ENCODE data around the gene PXT1. TPM values are rescaled to one million over a fixed set of nuclear protein-coding genes. Genes with fewer than 3 reads are reported as not detected.

Gene PXT1
- total and polyA plus RNA-seq, 9 of the 15 experiments (the other 6 are each of a cell fraction or from before 2014, with no cell fraction given): 0.09 to 0.11 (median 0.10) TPM; not detected in 5

DNA sequence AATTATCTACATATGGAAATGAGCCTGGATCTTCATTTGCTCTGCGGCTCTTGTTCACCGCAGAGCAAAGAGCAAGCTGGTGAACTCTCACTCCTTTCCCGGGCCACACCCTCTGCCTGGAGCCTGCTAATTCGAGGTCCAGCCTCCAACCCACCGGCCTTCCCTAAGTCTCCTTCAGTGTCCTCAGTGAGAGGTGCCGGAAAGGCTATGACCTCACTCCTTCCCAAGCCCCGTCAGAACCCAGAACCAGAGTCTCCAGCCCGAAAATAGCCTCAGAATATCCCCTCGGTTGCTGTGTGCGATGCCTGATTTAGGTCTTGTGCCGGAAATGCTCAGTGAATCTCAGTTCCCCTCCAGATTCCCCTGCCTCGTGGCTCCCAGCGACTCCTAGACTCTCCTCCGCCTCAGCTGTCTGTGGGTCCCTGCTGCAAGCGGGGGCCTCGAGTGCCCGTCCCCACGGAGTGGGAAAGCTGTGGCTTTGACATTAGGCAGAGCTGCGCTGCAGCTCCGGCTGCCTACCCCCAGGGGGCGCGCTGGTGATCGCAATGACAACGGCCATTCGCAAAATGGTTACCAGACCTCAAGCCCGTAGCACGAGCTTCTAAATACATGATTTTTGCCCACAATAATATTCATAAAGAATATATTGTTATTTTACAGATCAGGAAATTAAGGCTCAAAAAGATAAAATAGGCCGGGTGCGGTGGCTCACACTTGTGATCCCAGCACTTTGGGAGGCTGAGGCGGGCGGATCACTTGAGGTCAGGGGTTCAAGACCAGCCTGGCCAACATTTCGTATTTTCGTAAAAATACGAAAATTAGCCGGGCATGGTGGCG is 101.8 kb downstream of the PXT1 start (continued):
- TF ChIP-seq IRF2 (CRISPR knock-in tag; IDR thresholded peaks at IDR 0.05): no peak

Small RNAs within 50 kb of the gene (small RNA-seq; reads per million reads assigned to genes)
- not detected for gene RN7SL502P

Other genes starting within 250 kb of the PXT1 start
Only the 7 nearest of the 8 such genes appear.
- 0.27 TPM in 1 of 2 replicates, not detected in the other for gene PNPLA1, start 172.8 kb downstream of the PXT1 start, total RNA-seq (2014; rRNA removed)
- 0.04 TPM in 1 of 2 replicates, not detected in the other for gene PNPLA1, start 172.8 kb downstream of the PXT1 start, total RNA-seq (2014; rRNA removed; fragmentation: Illumina TruSeq; extraction: Trizol)
- gene PNPLA1, start 172.8 kb downstream of the PXT1 start, total RNA-seq (2015; rRNA removed; fragmentation: Illumina TruSeq; extraction: Trizol): 0.14 TPM in 1 of 2 replicates, not detected in the other
- 0.11 and 0.13 TPM in 2 replicates for gene PNPLA1, start 172.8 kb downstream of the PXT1 start, total RNA-seq (2021)
- gene PNPLA1, start 172.8 kb downstream of the PXT1 start, polyA plus RNA-seq (2011; rRNA removed): not detected in 2 replicates
- 0.16 and 0.17 TPM in 2 replicates for gene PNPLA1, start 172.8 kb downstream of the PXT1 start, polyA plus RNA-seq (2014; fragmentation: Illumina TruSeq; extraction: Trizol)
- gene PNPLA1, start 172.8 kb downstream of the PXT1 start, polyA plus RNA-seq (2014; fragmentation: Nextera tagmentation; extraction: Ambion mirVana): under 1 TPM in 1 of 2 experiments, not detected in 1; 0.08 TPM
- gene PNPLA1, start 172.8 kb downstream of the PXT1 start, polyA plus RNA-seq (2014; rRNA removed): 0.07 and 0.22 TPM in 2 replicates
- not detected in 2 replicates for gene BNIP5, start 106.0 kb downstream of the PXT1 start, total RNA-seq (2014; rRNA removed)
- not detected in 2 replicates for gene BNIP5, start 106.0 kb downstream of the PXT1 start, total RNA-seq (2014; rRNA removed; fragmentation: Illumina TruSeq; extraction: Trizol)
- not detected in 2 replicates for gene BNIP5, start 106.0 kb downstream of the PXT1 start, total RNA-seq (2015; rRNA removed; fragmentation: Illumina TruSeq; extraction: Trizol)
- gene BNIP5, start 106.0 kb downstream of the PXT1 start, total RNA-seq (2021): not detected in 2 replicates
- gene BNIP5, start 106.0 kb downstream of the PXT1 start, polyA plus RNA-seq (2011; rRNA removed): not detected in 2 replicates
- gene BNIP5, start 106.0 kb downstream of the PXT1 start, polyA plus RNA-seq (2014; fragmentation: Illumina TruSeq; extraction: Trizol): not detected in 2 replicates
- gene BNIP5, start 106.0 kb downstream of the PXT1 start, polyA plus RNA-seq (2014; fragmentation: Nextera tagmentation; extraction: Ambion mirVana): not detected
- not detected in 2 replicates for gene BNIP5, start 106.0 kb downstream of the PXT1 start, polyA plus RNA-seq (2014; rRNA removed)
- 0.12 TPM in 1 of 2 replicates, not detected in the other for gene ETV7, start 55.2 kb downstream of the PXT1 start, total RNA-seq (2014; rRNA removed)
- 0.16 and 0.22 TPM in 2 replicates for gene ETV7, start 55.2 kb downstream of the PXT1 start, total RNA-seq (2014; rRNA removed; fragmentation: Illumina TruSeq; extraction: Trizol)
- gene ETV7, start 55.2 kb downstream of the PXT1 start, total RNA-seq (2015; rRNA removed; fragmentation: Illumina TruSeq; extraction: Trizol): not detected in 2 replicates
- 0.16 and 0.22 TPM in 2 replicates for gene ETV7, start 55.2 kb downstream of the PXT1 start, total RNA-seq (2021)
- 0.07 TPM in 1 of 2 replicates, not detected in the other for gene ETV7, start 55.2 kb downstream of the PXT1 start, polyA plus RNA-seq (2011; rRNA removed)
- 0.12 and 0.32 TPM in 2 replicates for gene ETV7, start 55.2 kb downstream of the PXT1 start, polyA plus RNA-seq (2014; fragmentation: Illumina TruSeq; extraction: Trizol)
- under 1 TPM; 0.08 to 0.17 TPM for gene ETV7, start 55.2 kb downstream of the PXT1 start, polyA plus RNA-seq (2014; fragmentation: Nextera tagmentation; extraction: Ambion mirVana)
- gene ETV7, start 55.2 kb downstream of the PXT1 start, polyA plus RNA-seq (2014; rRNA removed): not detected in 2 replicates
- 70.6 and 72.6 TPM in 2 replicates for gene KCTD20, start 146 bp upstream of the PXT1 start, total RNA-seq (2014; rRNA removed)
- 98.3 and 110 TPM in 2 replicates for gene KCTD20, start 146 bp upstream of the PXT1 start, total RNA-seq (2014; rRNA removed; fragmentation: Illumina TruSeq; extraction: Trizol)
- gene KCTD20, start 146 bp upstream of the PXT1 start, total RNA-seq (2015; rRNA removed; fragmentation: Illumina TruSeq; extraction: Trizol): 81.5 and 87.8 TPM in 2 replicates
- 69.5 and 71.4 TPM in 2 replicates for gene KCTD20, start 146 bp upstream of the PXT1 start, total RNA-seq (2021)
- 101 and 160 TPM in 2 replicates for gene KCTD20, start 146 bp upstream of the PXT1 start, polyA plus RNA-seq (2011; rRNA removed)
- gene KCTD20, start 146 bp upstream of the PXT1 start, polyA plus RNA-seq (2014; fragmentation: Illumina TruSeq; extraction: Trizol): 68.9 and 80.6 TPM in 2 replicates
- 10 to 100 TPM; 28.9 to 30.0 TPM for gene KCTD20, start 146 bp upstream of the PXT1 start, polyA plus RNA-seq (2014; fragmentation: Nextera tagmentation; extraction: Ambion mirVana)
- gene KCTD20, start 146 bp upstream of the PXT1 start, polyA plus RNA-seq (2014; rRNA removed): 54.7 and 60.9 TPM in 2 replicates
- 10.6 and 11.3 TPM in 2 replicates for gene STK38, start 104.6 kb upstream of the PXT1 start, total RNA-seq (2014; rRNA removed)
- 21.3 and 22.3 TPM in 2 replicates for gene STK38, start 104.6 kb upstream of the PXT1 start, total RNA-seq (2014; rRNA removed; fragmentation: Illumina TruSeq; extraction: Trizol)
- gene STK38, start 104.6 kb upstream of the PXT1 start, total RNA-seq (2015; rRNA removed; fragmentation: Illumina TruSeq; extraction: Trizol): 24.9 and 25.0 TPM in 2 replicates
- 18.0 and 19.5 TPM in 2 replicates for gene STK38, start 104.6 kb upstream of the PXT1 start, total RNA-seq (2021)
- 21.5 and 22.0 TPM in 2 replicates for gene STK38, start 104.6 kb upstream of the PXT1 start, polyA plus RNA-seq (2011; rRNA removed)
- gene STK38, start 104.6 kb upstream of the PXT1 start, polyA plus RNA-seq (2014; fragmentation: Illumina TruSeq; extraction: Trizol): 21.6 and 28.7 TPM in 2 replicates
- 1 to 10 TPM; 5.7 to 8.8 TPM for gene STK38, start 104.6 kb upstream of the PXT1 start, polyA plus RNA-seq (2014; fragmentation: Nextera tagmentation; extraction: Ambion mirVana)
- gene STK38, start 104.6 kb upstream of the PXT1 start, polyA plus RNA-seq (2014; rRNA removed): 17.3 and 20.8 TPM in 2 replicates
- gene SRSF3, start 151.5 kb upstream of the PXT1 start, total RNA-seq (2014; rRNA removed): 251 and 341 TPM in 2 replicates
- gene SRSF3, start 151.5 kb upstream of the PXT1 start, total RNA-seq (2014; rRNA removed; fragmentation: Illumina TruSeq; extraction: Trizol): 537 and 645 TPM in 2 replicates
- 344 and 365 TPM in 2 replicates for gene SRSF3, start 151.5 kb upstream of the PXT1 start, total RNA-seq (2015; rRNA removed; fragmentation: Illumina TruSeq; extraction: Trizol)
- 477 and 495 TPM in 2 replicates for gene SRSF3, start 151.5 kb upstream of the PXT1 start, total RNA-seq (2021)
- 333 and 518 TPM in 2 replicates for gene SRSF3, start 151.5 kb upstream of the PXT1 start, polyA plus RNA-seq (2011; rRNA removed)
- gene SRSF3, start 151.5 kb upstream of the PXT1 start, polyA plus RNA-seq (2014; fragmentation: Illumina TruSeq; extraction: Trizol): 337 and 448 TPM in 2 replicates
- 1,000 to 10,000 TPM in 1 of 2 experiments, 100 to 1,000 TPM in 1; 955 to 1,200 TPM for gene SRSF3, start 151.5 kb upstream of the PXT1 start, polyA plus RNA-seq (2014; fragmentation: Nextera tagmentation; extraction: Ambion mirVana)
- 534 and 652 TPM in 2 replicates for gene SRSF3, start 151.5 kb upstream of the PXT1 start, polyA plus RNA-seq (2014; rRNA removed)
- gene CDKN1A, start 235.9 kb upstream of the PXT1 start, total RNA-seq (2014; rRNA removed): 5.1 and 5.6 TPM in 2 replicates
- gene CDKN1A, start 235.9 kb upstream of the PXT1 start, total RNA-seq (2014; rRNA removed; fragmentation: Illumina TruSeq; extraction: Trizol): 2.5 and 3.3 TPM in 2 replicates
- gene CDKN1A, start 235.9 kb upstream of the PXT1 start, total RNA-seq (2015; rRNA removed; fragmentation: Illumina TruSeq; extraction: Trizol): 2.1 TPM in 2 replicates
- 7.3 and 8.1 TPM in 2 replicates for gene CDKN1A, start 235.9 kb upstream of the PXT1 start, total RNA-seq (2021)
- 7.6 and 9.2 TPM in 2 replicates for gene CDKN1A, start 235.9 kb upstream of the PXT1 start, polyA plus RNA-seq (2011; rRNA removed)
- gene CDKN1A, start 235.9 kb upstream of the PXT1 start, polyA plus RNA-seq (2014; fragmentation: Illumina TruSeq; extraction: Trizol): 5.8 and 7.7 TPM in 2 replicates
- gene CDKN1A, start 235.9 kb upstream of the PXT1 start, polyA plus RNA-seq (2014; fragmentation: Nextera tagmentation; extraction: Ambion mirVana): under 1 TPM; 0.25 to 0.49 TPM
- gene CDKN1A, start 235.9 kb upstream of the PXT1 start, polyA plus RNA-seq (2014; rRNA removed): 5.9 and 7.0 TPM in 2 replicates